H1 (cell line): Measurements from ENCODE around the gene KRT4.

Experiments used
- CEBPB ChIP-seq: IDR thresholded peaks from 2 replicates; pipeline ENCODE4 v1.6.1; 2012; ENCODE audit warnings: low read depth, low read length
- CREB1 ChIP-seq: IDR thresholded peaks from 2 replicates; pipeline ENCODE4 v1.6.1; 2012; ENCODE audit warnings: inconsistent platforms
- CTCF ChIP-seq, 3 experiments: IDR thresholded peaks; 1 replicate in 2 of 3; 2 replicates in 1 of 3; pipeline versions ENCODE4 v1.5.1 to v1.6.1; 2011; ENCODE audit warnings: low read length in 3 of 3, mild to moderate bottlenecking in 3 of 3, inconsistent platforms in 2 of 3, low read depth in 1 of 3, moderate library complexity in 1 of 3; ENCODE audit not compliant: insufficient read depth in 1 of 3; ENCODE audit errors: control extremely low read depth in 1 of 3
- EP300 ChIP-seq, 2 experiments: IDR thresholded peaks; 1 replicate in 1 of 2; 2 replicates in 1 of 2; pipeline ENCODE4 v1.6.1; 2011 to 2012; ENCODE audit warnings: low read depth in 2 of 2, low read length in 2 of 2, mild to moderate bottlenecking in 2 of 2, borderline replicate concordance in 1 of 2, inconsistent platforms in 1 of 2, moderate library complexity in 1 of 2
- EZH2 ChIP-seq: fragments of 200-600 bp; sonication (generic); IDR thresholded peaks from 2 replicates; pipeline ENCODE4 v1.7.1; 2012; ENCODE audit warnings: low read depth, mild to moderate bottlenecking, moderate library complexity, low read length, inconsistent platforms; ENCODE audit not compliant: severe bottlenecking
- JUND ChIP-seq: IDR thresholded peaks from 2 replicates; pipeline ENCODE4 v1.6.1; 2011; ENCODE audit warnings: mild to moderate bottlenecking, improper control_type of control experiment, low read length
- PHF8 ChIP-seq: fragments of 200-600 bp; sonication (generic); conservative IDR thresholded peaks from 2 replicates; pipeline ENCODE4 v1.7.1; 2012; ENCODE audit warnings: low read depth, mild to moderate bottlenecking, inconsistent platforms, low read length, moderate library complexity
- POLR2A ChIP-seq, 2 experiments: IDR thresholded peaks; 1 replicate in 1 of 2; 2 replicates in 1 of 2; pipeline ENCODE4 v1.6.1; 2011; ENCODE audit warnings: low read depth in 2 of 2, low read length in 2 of 2, mild to moderate bottlenecking in 2 of 2; ENCODE audit errors: control extremely low read depth in 1 of 2
- POLR2AphosphoS5 ChIP-seq: IDR thresholded peaks from 2 replicates; pipeline ENCODE4 v1.6.1; 2011; ENCODE audit warnings: low read depth, low read length
- SP1 ChIP-seq: IDR thresholded peaks from 2 replicates; pipeline ENCODE4 v1.6.1; 2011; ENCODE audit warnings: low read depth, low read length
- ZNF274 ChIP-seq: IDR thresholded peaks from 2 replicates; pipeline ENCODE4 v1.7.0; 2012; ENCODE audit warnings: low read length, borderline replicate concordance; ENCODE audit errors: extremely low read depth

GRCh38 chr12:52833922-52834726 is 20.2 kb upstream of the KRT4 start, which contains the start of gene KRT79:
- TF ChIP-seq POLR2A (IDR thresholded peaks at IDR 0.05; ENCODE audit: control extremely low read depth in 1 of 2, low read depth in 2 of 2, low read length in 2 of 2) (no peak), EP300 (IDR thresholded peaks at IDR 0.05; ENCODE audit: borderline replicate concordance in 1 of 2, low read depth in 2 of 2, low read length in 2 of 2) (no peak), POLR2AphosphoS5 (no peak), EZH2 (no peak), CTCF (IDR thresholded peaks at IDR 0.05; ENCODE audit: control extremely low read depth in 1 of 3, insufficient read depth in 1 of 3, low read depth in 1 of 3, low read length in 3 of 3) (no peak), CEBPB (no peak), PHF8 (no peak), JUND (no peak), CREB1 (no peak), SP1 (no peak), ZNF274 (no peak)
